B cell (primary cell): ENCODE results near the gene KIF3A. TPM values are rescaled to one million over a fixed set of nuclear protein-coding genes. Genes with fewer than 3 reads are reported as not detected.
"Not testable (repeated sequence)": the region's sequence is repeated elsewhere in the genome, so short reads cannot be mapped to it uniquely, and the experiment has no call there.

Experiments
- ATAC-seq: fragments of 200-7000 bp; cut with Tn5 transposase; one replicate; pipeline ENCODE4 v1.10.0; 2021; ENCODE audit warnings: low read depth, mild to moderate bottlenecking, moderate number of reproducible peaks, moderate library complexity
- CTCF ChIA-PET: fragments of 350-600 bp; sonication (Branson Sonifier 250); formaldehyde crosslinking; loops from one replicate; lab custom pipeline; 2021; ENCODE audit warnings: antibody characterized with exemption, inconsistent platforms; lab: Charles Lee
- POLR2A ChIA-PET: fragments of 350-600 bp; sonication (Branson Sonifier 250); formaldehyde crosslinking; loops from one replicate; lab custom pipeline; 2021; ENCODE audit warnings: antibody characterized with exemption; lab: Charles Lee
- DNase-seq: peaks from one replicate; pipeline ENCODE4 v3.0.0; 2013
- H2AFZ ChIP-seq: 2 replicates; pipeline ENCODE4 v1.6.1; 2012; ENCODE audit warnings: mild to moderate bottlenecking, low read depth, low read length; ENCODE audit not compliant: insufficient read depth, poor library complexity, severe bottlenecking
- H3K27ac ChIP-seq, 2 donors: 1 replicate in 1 of 2; 2 replicates in 1 of 2; pipeline ENCODE4 v1.5.1; 2012 to 2013; ENCODE audit warnings: low read length in 2 of 2, mild to moderate bottlenecking in 2 of 2, moderate library complexity in 1 of 2
- H3K27me3 ChIP-seq, 4 experiments: fragments of 200-600 bp in 1 of 4; sonication (generic) in 1 of 4; replicated peaks in 1 of 4; 1 replicate in 2 of 4; 2 replicates in 2 of 4; pipeline versions ENCODE4 v1.6.1 to v1.7.0; 2013 to 2016; ENCODE audit warnings: low read length in 3 of 4, mild to moderate bottlenecking in 2 of 4, mixed read lengths in 1 of 4, moderate library complexity in 1 of 4; ENCODE audit not compliant: insufficient read depth in 4 of 4, control insufficient read depth in 3 of 4; ENCODE audit errors: control extremely low read depth in 1 of 4
- H3K36me3 ChIP-seq, 2 experiments: replicated peaks in 1 of 2; 1 replicate in 1 of 2; 2 replicates in 1 of 2; pipeline versions ENCODE4 v1.6.1 to v1.7.1; 2013; ENCODE audit warnings: low read length in 1 of 2; ENCODE audit not compliant: insufficient read depth in 2 of 2, control insufficient read depth in 1 of 2; ENCODE audit errors: control extremely low read depth in 1 of 2, extremely low read depth in 1 of 2
- H3K4me1 ChIP-seq, 2 donors: fragments of 200-600 bp in 1 of 2; sonication (generic) in 1 of 2; 1 replicate in 1 of 2; 2 replicates in 1 of 2; pipeline versions ENCODE4 v1.5.1 to v1.6.1; 2013 to 2017; ENCODE audit warnings: low read length in 2 of 2; ENCODE audit not compliant: control insufficient read depth in 2 of 2, insufficient read depth in 2 of 2
- H3K4me2 ChIP-seq: replicated peaks from 2 replicates; pipeline ENCODE3; 2012; ENCODE audit warnings: mild to moderate bottlenecking, low read depth, low read length; ENCODE audit not compliant: poor library complexity, severe bottlenecking
- H3K4me3 ChIP-seq, 5 experiments: fragments of 200-600 bp in 1 of 5; sonication (generic) in 1 of 5; 1 replicate in 3 of 5; 2 replicates in 2 of 5; pipeline versions ENCODE4 v1.5.1 to v1.7.0; 2011 to 2016; ENCODE audit warnings: low read length in 4 of 5, mild to moderate bottlenecking in 4 of 5, low read depth in 2 of 5, control low read depth in 1 of 5, moderate library complexity in 1 of 5; ENCODE audit not compliant: insufficient read depth in 1 of 5; ENCODE audit errors: control extremely low read depth in 1 of 5, extremely low read depth in 1 of 5
- H3K79me2 ChIP-seq: fragments of 200-600 bp; sonication (generic); one replicate; pipeline ENCODE4 v1.6.0; 2016; ENCODE audit warnings: low read length; ENCODE audit not compliant: control insufficient read depth, insufficient read depth
- H3K9ac ChIP-seq: fragments of 200-600 bp; sonication (generic); 2 replicates; pipeline ENCODE4 v1.6.1; 2017; ENCODE audit warnings: mild to moderate bottlenecking, low read length, moderate library complexity
- H3K9me3 ChIP-seq, 3 donors: one replicate each; pipeline versions ENCODE4 v1.6.1 to v1.7.1; 2013; ENCODE audit warnings: low read length in 2 of 3; ENCODE audit not compliant: control insufficient read depth in 2 of 3, insufficient read depth in 1 of 3; ENCODE audit errors: control extremely low read depth in 1 of 3
- H4K20me1 ChIP-seq: 2 replicates; pipeline ENCODE4 v1.6.0; 2012; ENCODE audit warnings: mild to moderate bottlenecking, low read length; ENCODE audit not compliant: insufficient read depth, control insufficient read depth, poor library complexity, severe bottlenecking
- H3K27ac Mint-ChIP-seq: one replicate; pipeline ENCODE4 v1.8.0; 2021; ENCODE audit warnings: mixed read lengths
- H3K27me3 Mint-ChIP-seq: one replicate; pipeline ENCODE4 v1.8.0; 2021; ENCODE audit warnings: mixed read lengths
- H3K4me1 Mint-ChIP-seq: one replicate; pipeline ENCODE4 v1.8.0; 2021; ENCODE audit warnings: mixed read lengths
- H3K4me3 Mint-ChIP-seq: one replicate; pipeline ENCODE4 v1.8.0; 2021; ENCODE audit warnings: mixed read lengths
- H3K9me3 Mint-ChIP-seq: one replicate; pipeline ENCODE4 v1.8.0; 2022; ENCODE audit warnings: mixed read lengths; ENCODE audit not compliant: insufficient read depth
- CTCF ChIP-seq: fragments of 200-600 bp; IDR thresholded peaks from one replicate; pipeline ENCODE4 v1.8.0; 2022; ENCODE audit warnings: antibody characterized with exemption, mild to moderate bottlenecking
- EZH2 ChIP-seq: IDR thresholded peaks from 2 replicates; pipeline ENCODE4 v1.6.1; 2012; ENCODE audit warnings: borderline replicate concordance, low read depth, mild to moderate bottlenecking, moderate library complexity, low read length; ENCODE audit not compliant: insufficient read depth, poor library complexity, severe bottlenecking
- WGBS: methylation state at CpG from one replicate; pipeline ENCODE4 v1.1.5; 2013; ENCODE audit warnings: missing lambda C conversion rate; ENCODE audit not compliant: insufficient coverage; 5-methylcytosine and 5-hydroxymethylcytosine counted together
- intact Hi-C: fragments of 100-400 bp; cut with micrococcal nuclease; formaldehyde crosslinking; loops from one replicate; pipeline ENCODE4 v1.10.0; 2022
- polyA plus RNA-seq: library from polyadenylated mRNA; depleted of rRNA; stranded (reverse); fragments of >200 nt; gene quantifications from 2 replicates; pipeline ENCODE4 v1.2.3, GENCODE V29; 2012
- total RNA-seq, 2 donors: library from RNA; stranded (reverse); fragments of 120-200 nt in 1 of 2; gene quantifications; 1 replicate in 1 of 2; 2 replicates in 1 of 2; pipeline versions ENCODE4 v1.2.3 to v1.2.4, GENCODE V29; 2013 to 2022

KIF3A gene
- total and polyA plus RNA-seq, 2 donors (not counting 1 experiment from before 2014, with no cell fraction given): 1.3 to 16.0 TPM

- H3K9me3 Mint-ChIP-seq: peaks cover 2% of the 10 kb centered on the region
- Histone ChIP-seq H3K9ac (no peak overlapping the region), H3K27me3 (no peaks in the 10 kb centered on the region), H3K4me1 (no peaks in the 10 kb centered on the region), H2AFZ (no peak overlapping the region), H4K20me1 (no peaks in the 10 kb centered on the region), H3K36me3 (peaks cover 2 to 4% of the 10 kb centered on the region in 2 experiments), H3K4me2 (no peak overlapping the region), H3K79me2 (no peaks in the 10 kb centered on the region), H3K9me3 (no peaks in the 10 kb centered on the region), H3K27ac (no peak overlapping the region), H3K4me3 (no peak overlapping the region)
- H3K27ac Mint-ChIP-seq: no peak overlapping the region
- intact Hi-C loops: no loop called here
- no CpG with 5 or more reads among the region's 4 CpGs for WGBS
- TF ChIP-seq EZH2: no peak
- TF ChIP-seq CTCF: no peak
- ATAC-seq: no peak
- no peak for DNase-seq
- ChIA-PET POLR2A (no interaction called here), CTCF (no interaction called here)
- H3K4me3 Mint-ChIP-seq: no peak overlapping the region
- H3K4me1 Mint-ChIP-seq: no peaks in the 10 kb centered on the region
- H3K27me3 Mint-ChIP-seq: no peaks in the 10 kb centered on the region
Observed at GRCh38 chr5:132695956-132696355, 41.4 kb downstream of the KIF3A start.

GRCh38 chr5:132692632-132692967 is 44.7 kb downstream of the KIF3A start:
- H3K9ac ChIP-seq: no peak overlapping the region
- H3K27ac Mint-ChIP-seq: no peak overlapping the region
- H4K20me1 ChIP-seq: no peaks in the 10 kb centered on the region
- no peak overlapping the region for H3K27ac ChIP-seq
- no peak overlapping the region for H3K4me3 Mint-ChIP-seq
- peaks cover 2% of the 10 kb centered on the region for H3K9me3 Mint-ChIP-seq
- no peak overlapping the region for H3K4me3 ChIP-seq
- DNase-seq: no peak
- peaks cover 20% of the 10 kb centered on the region for H3K4me1 Mint-ChIP-seq
- intact Hi-C loops: no loop called here
- no peaks in the 10 kb centered on the region for H3K36me3 ChIP-seq
- H3K9me3 ChIP-seq: no peaks in the 10 kb centered on the region
- no peaks in the 10 kb centered on the region for H3K79me2 ChIP-seq
- CTCF ChIA-PET: no interaction called here
- H3K4me1 ChIP-seq: peaks cover 0 to 7% of the 10 kb centered on the region in 2 donors
- TF ChIP-seq EZH2 (no peak), CTCF (no peak)
- POLR2A ChIA-PET: no interaction called here
- no peak overlapping the region for H3K4me2 ChIP-seq
- no peaks in the 10 kb centered on the region for H3K27me3 Mint-ChIP-seq
- no peaks in the 10 kb centered on the region for H3K27me3 ChIP-seq
- H2AFZ ChIP-seq: no peak overlapping the region
- ATAC-seq: no peak

GRCh38 chr5:132691755-132692631 is 45.4 kb downstream of the KIF3A start:
- H4K20me1 ChIP-seq, H2AFZ ChIP-seq, H3K4me2 ChIP-seq, H3K9me3 ChIP-seq, H3K4me3 Mint-ChIP-seq, POLR2A ChIA-PET, H3K27me3 ChIP-seq, CTCF ChIA-PET, DNase-seq, H3K79me2 ChIP-seq, ATAC-seq, H3K27me3 Mint-ChIP-seq, H3K9ac ChIP-seq, H3K27ac ChIP-seq, H3K9me3 Mint-ChIP-seq, H3K4me1 ChIP-seq, H3K27ac Mint-ChIP-seq, H3K36me3 ChIP-seq, intact Hi-C loops, H3K4me3 ChIP-seq: not testable (repeated sequence)
- WGBS: 100% methylated on average over 2 of the region's 5 CpGs
- peaks cover 20% of the 10 kb centered on the region for H3K4me1 Mint-ChIP-seq
